Stomach (tissue), 9 donors: Measurements from ENCODE around the gene PKIB. TPM values are rescaled to one million over a fixed set of nuclear protein-coding genes. Genes with fewer than 3 reads are reported as not detected.

Source experiments
- DNase-seq, 2 donors: peaks; one replicate each; pipeline versions ENCODE4 v3.0.0 to v3.0.0-alpha.2; 2013 to 2019
- H3K27ac ChIP-seq, 5 donors: fragments of 200-600 bp in 4 of 5; sonication (generic) in 4 of 5; one replicate each; pipeline ENCODE4 v1.5.1; 2013 to 2019; ENCODE audit warnings: mild to moderate bottlenecking in 1 of 5, moderate library complexity in 1 of 5
- H3K27me3 ChIP-seq, 3 donors: fragments of 200-600 bp; sonication (generic); one replicate each; pipeline ENCODE4 v1.5.1; 2017 to 2019; ENCODE audit warnings: mixed run types in 1 of 3
- H3K36me3 ChIP-seq, 4 donors: fragments of 200-600 bp; sonication (generic); 1 replicate in 3 of 4; 2 replicates in 1 of 4; pipeline ENCODE4 v1.5.1; 2016 to 2019
- H3K4me1 ChIP-seq, 4 donors: fragments of 200-600 bp; sonication (generic); one replicate each; pipeline ENCODE4 v1.5.1; 2016 to 2019
- H3K4me3 ChIP-seq, 4 donors: fragments of 200-600 bp; sonication (generic) in 3 of 4; one replicate each; pipeline ENCODE4 v1.5.1; 2016 to 2019; ENCODE audit warnings: mild to moderate bottlenecking in 1 of 4
- H3K9me3 ChIP-seq, 4 donors: fragments of 200-600 bp; sonication (generic); one replicate each; pipeline ENCODE4 v1.5.1; 2016 to 2019
- CTCF ChIP-seq, 7 experiments: fragments of 450-650 bp in 4 of 7; fragments of 200-600 bp in 3 of 7; sonication (generic) in 3 of 7; IDR thresholded peaks; one replicate each; pipeline ENCODE4 v1.5.1; 2016 to 2019; ENCODE audit warnings: antibody characterized with exemption in 7 of 7, control low read depth in 2 of 7, mild to moderate bottlenecking in 1 of 7
- EP300 ChIP-seq: sonication (generic); formaldehyde crosslinking; IDR thresholded peaks from one replicate; pipeline ENCODE4 v1.6.1; 2017; ENCODE audit warnings: antibody characterized with exemption
- POLR2A ChIP-seq, 4 donors: fragments of 450-650 bp; IDR thresholded peaks; one replicate each; pipeline ENCODE4 v1.6.1; 2016; ENCODE audit warnings: antibody characterized with exemption in 4 of 4, control low read depth in 2 of 4, mild to moderate bottlenecking in 1 of 4, moderate library complexity in 1 of 4
- POLR2AphosphoS5 ChIP-seq, 3 donors: sonication (generic); formaldehyde crosslinking; IDR thresholded peaks; one replicate each; pipeline ENCODE4 v1.6.1; 2016; ENCODE audit warnings: antibody characterized with exemption in 3 of 3
- WGBS, 5 donors: extraction: QIAGEN DNeasy Blood & Tissue Kit in 3 of 5; methylation state at CpG; one replicate each; pipeline versions ENCODE4 v1.1.5 to v1.1.7; 2013 to 2018; 5-methylcytosine and 5-hydroxymethylcytosine counted together
- intact Hi-C: fragments of 100-400 bp; cut with DNase I; formaldehyde crosslinking; loops from one replicate; pipeline ENCODE4 v1.15.1; 2023; ENCODE audit warnings: low total_unique reads
- polyA plus RNA-seq, 3 donors: library from polyadenylated mRNA; stranded (reverse); fragments of 200-250 nt; gene quantifications; one replicate each; pipeline ENCODE4 v1.2.3, GENCODE V29; 2013
- total RNA-seq, 5 donors: library from RNA; depleted of rRNA; stranded (reverse); fragments of >200 nt; gene quantifications; one replicate each; pipeline versions ENCODE4 v1.1.0 to v1.2.3, GENCODE V29; 2014 to 2016
- donor health status: healthy with polysubstance abuse.
- donor health status: Bipolar disorder and iron deficiency.
- donor health status: healthy.

The PKIB gene
- total and polyA plus RNA-seq, 8 donors = 7.6 to 128 (median 26.4) TPM

GRCh38 chr6:122683989-122684651 lies 73.9 kb downstream of the PKIB start:
- H3K27ac ChIP-seq = peak overlapping the region in 1 of 5 donors; percentile 42
- WGBS, 5 donors = 22 to 50% (median 32%) methylated on average over 1 of the region's 1 CpG
- H3K4me3 ChIP-seq = no peak overlapping the region
- H3K36me3 ChIP-seq = no peaks in the 10 kb centered on the region
- H3K4me1 ChIP-seq = no peaks in the 10 kb centered on the region
- H3K9me3 ChIP-seq = no peaks in the 10 kb centered on the region
- no peak for DNase-seq
- intact Hi-C loops = no loop called here
- H3K27me3 ChIP-seq = no peaks in the 10 kb centered on the region
- TF ChIP-seq CTCF (IDR thresholded peaks at IDR 0.05) (no peak), EP300 (no peak), POLR2AphosphoS5 (IDR thresholded peaks at IDR 0.05) (peak in 1 of 3 donors; percentile 22), POLR2A (IDR thresholded peaks at IDR 0.05) (no peak)

GRCh38 chr6:122692175-122692598 lies 82.0 kb downstream of the PKIB start:
- Histone ChIP-seq H3K9me3 (no peaks in the 10 kb centered on the region), H3K36me3 (no peaks in the 10 kb centered on the region), H3K4me1 (no peaks in the 10 kb centered on the region), H3K27ac (no peak overlapping the region), H3K4me3 (no peak overlapping the region), H3K27me3 (no peaks in the 10 kb centered on the region)
- DNase-seq = no peak
- TF ChIP-seq POLR2A (IDR thresholded peaks at IDR 0.05) (no peak), POLR2AphosphoS5 (IDR thresholded peaks at IDR 0.05) (no peak)
- WGBS, 5 donors = 48 to 88% (median 86%) methylated on average over 1 to 3 of the region's 3 CpGs
- intact Hi-C loops = no loop called here

GRCh38 chr6:122692807-122693580 lies 82.8 kb downstream of the PKIB start:
- no peaks in the 10 kb centered on the region for H3K36me3 ChIP-seq
- H3K27ac ChIP-seq = no peak overlapping the region
- no peak for DNase-seq
- no peak for TF ChIP-seq CTCF (IDR thresholded peaks at IDR 0.05)
- no peak for TF ChIP-seq POLR2A (IDR thresholded peaks at IDR 0.05)
- no peak for TF ChIP-seq POLR2AphosphoS5 (IDR thresholded peaks at IDR 0.05)
- no peak for TF ChIP-seq EP300
- WGBS, 5 donors = 73 to 86% (median 76%) methylated on average over 4 of the region's 4 CpGs
- H3K9me3 ChIP-seq = no peaks in the 10 kb centered on the region
- H3K27me3 ChIP-seq = no peaks in the 10 kb centered on the region
- H3K4me3 ChIP-seq = no peak overlapping the region
- H3K4me1 ChIP-seq = no peaks in the 10 kb centered on the region
- intact Hi-C loops = no loop called here

- no peaks in the 10 kb centered on the region for H3K36me3 ChIP-seq
- no peaks in the 10 kb centered on the region for H3K4me1 ChIP-seq
- TF ChIP-seq POLR2A (IDR thresholded peaks at IDR 0.05) (no peak), POLR2AphosphoS5 (IDR thresholded peaks at IDR 0.05) (no peak), EP300 (no peak), CTCF (IDR thresholded peaks at IDR 0.05) (no peak)
- WGBS, 5 donors = 54 to 73% (median 68%) methylated on average over 1 of the region's 1 CpG
- H3K27ac ChIP-seq = no peak overlapping the region
- no peaks in the 10 kb centered on the region for H3K9me3 ChIP-seq
- H3K27me3 ChIP-seq = no peaks in the 10 kb centered on the region
- no peak for DNase-seq
- intact Hi-C loops = no loop called here
- H3K4me3 ChIP-seq = no peak overlapping the region
These were observed 83.9 kb downstream of the PKIB start for GRCh38 chr6:122694075-122694474.
